Measurements from ENCODE around the gene STPG4.

The STPG4 gene

DNA sequence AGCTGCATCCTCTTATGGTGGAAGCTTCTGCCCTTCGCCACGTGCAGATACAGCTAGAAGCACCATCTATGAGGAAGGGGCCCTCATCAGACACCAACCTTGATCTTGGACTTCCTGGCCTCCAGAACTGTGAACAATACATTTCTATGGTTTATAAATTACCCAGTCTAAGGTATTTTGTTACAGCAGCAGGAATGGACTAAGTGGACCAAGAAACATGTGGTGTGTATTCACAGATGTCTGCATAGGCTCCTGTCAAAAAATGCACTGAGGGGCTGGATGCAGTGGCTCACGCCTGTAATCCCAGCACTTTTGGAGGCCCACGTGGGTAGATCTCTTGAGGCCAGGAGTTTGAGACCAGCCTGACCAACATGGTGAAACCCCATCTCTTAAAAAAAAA is 57.5 kb downstream of the STPG4 start:
- Histone ChIP-seq H3K4me1 (peaks cover 24% of the 10 kb centered on the region), H3K36me3 (no peaks in the 10 kb centered on the region), H3K9me3 (no peaks in the 10 kb centered on the region), H3K4me3 (ENCODE audit: low read depth, low read length) (no peak overlapping the region), H3K27me3 (no peaks in the 10 kb centered on the region)
- no peak for TF ChIP-seq CTCF (IDR thresholded peaks at IDR 0.05; ENCODE audit: low read depth, low read length)
- DNase-seq = no peak

DNA sequence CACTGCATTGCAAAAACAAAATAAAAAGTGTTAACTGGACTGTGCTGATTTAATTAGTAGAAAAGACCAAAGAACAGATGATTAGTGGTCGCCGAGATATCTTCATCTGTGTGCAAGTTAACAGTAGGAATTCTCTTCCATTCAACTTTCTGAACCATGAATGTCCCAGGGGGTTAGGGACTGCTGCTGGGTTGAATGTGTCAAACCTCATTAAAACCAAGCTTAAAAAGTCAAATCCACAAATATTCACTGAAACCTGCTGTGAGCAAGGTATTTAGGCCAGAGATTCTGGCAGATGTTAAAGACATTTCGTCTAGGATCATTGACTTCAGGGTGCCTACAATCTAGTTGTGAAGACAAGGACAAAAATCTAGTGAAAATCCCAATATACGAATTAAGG is 58.7 kb downstream of the STPG4 start:
- peaks cover 27% of the 10 kb centered on the region for H3K4me1 ChIP-seq
- no peaks in the 10 kb centered on the region for H3K9me3 ChIP-seq
- H3K27me3 ChIP-seq = no peaks in the 10 kb centered on the region
- DNase-seq = no peak
- H3K4me3 ChIP-seq (ENCODE audit: low read depth, low read length) = no peak overlapping the region
- H3K36me3 ChIP-seq = no peaks in the 10 kb centered on the region
- no peak for TF ChIP-seq CTCF (IDR thresholded peaks at IDR 0.05; ENCODE audit: low read depth, low read length)

DNA sequence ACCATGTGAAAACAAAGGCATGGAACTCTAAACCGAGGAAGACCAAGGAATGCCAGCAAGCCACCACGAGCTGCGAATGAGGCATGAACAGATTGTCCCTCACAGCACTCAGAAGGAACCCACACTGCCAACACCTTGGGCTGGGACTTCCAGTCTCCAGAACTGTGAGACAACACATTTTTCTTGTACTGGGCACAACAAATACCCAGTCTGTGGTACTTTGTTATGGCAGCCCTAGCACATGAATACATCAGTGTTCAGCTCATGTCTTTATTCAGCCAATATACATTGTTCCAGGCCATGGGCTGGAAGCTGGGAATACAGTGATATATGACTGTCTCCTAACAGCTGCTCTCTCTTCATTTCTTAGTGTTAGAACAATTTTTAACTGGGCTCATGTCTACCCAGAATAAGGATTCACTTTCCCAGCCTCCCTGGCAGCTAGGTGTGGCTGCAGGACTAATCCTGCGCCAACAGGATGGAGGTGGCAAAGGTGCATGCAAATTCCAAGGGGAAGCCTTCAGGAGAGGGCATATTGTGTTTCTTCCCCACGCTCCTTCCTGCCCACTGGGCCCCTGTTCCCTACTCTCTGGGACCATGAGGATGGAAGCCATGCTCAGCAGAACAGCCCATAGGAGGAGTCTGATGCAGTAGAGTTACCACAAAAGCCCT is 59.6 kb downstream of the STPG4 start:
- no peaks in the 10 kb centered on the region for H3K27me3 ChIP-seq
- H3K4me1 ChIP-seq = peaks cover 33% of the 10 kb centered on the region
- H3K4me3 ChIP-seq (ENCODE audit: low read depth, low read length) = no peak overlapping the region
- DNase-seq = no peak
- no peaks in the 10 kb centered on the region for H3K36me3 ChIP-seq
- H3K9me3 ChIP-seq = no peaks in the 10 kb centered on the region
- TF ChIP-seq CTCF (IDR thresholded peaks at IDR 0.05; ENCODE audit: low read depth, low read length) = no peak

- peak; percentile 73 for DNase-seq
- Histone ChIP-seq H3K36me3 (no peaks in the 10 kb centered on the region), H3K27me3 (no peaks in the 10 kb centered on the region), H3K4me3 (ENCODE audit: low read depth, low read length) (no peak overlapping the region), H3K4me1 (peaks cover 42% of the 10 kb centered on the region), H3K9me3 (no peaks in the 10 kb centered on the region)
- no peak for TF ChIP-seq CTCF (IDR thresholded peaks at IDR 0.05; ENCODE audit: low read depth, low read length)
Measured at GRCh38 chr2:47094511-47095142, 60.5 kb downstream of the STPG4 start.

- TF ChIP-seq CTCF (IDR thresholded peaks at IDR 0.05; ENCODE audit: low read depth, low read length) = no peak
- Histone ChIP-seq H3K4me3 (ENCODE audit: low read depth, low read length) (no peak overlapping the region), H3K9me3 (no peaks in the 10 kb centered on the region), H3K36me3 (no peaks in the 10 kb centered on the region), H3K4me1 (peaks cover 48% of the 10 kb centered on the region), H3K27me3 (no peaks in the 10 kb centered on the region)
- no peak for DNase-seq
Measured at GRCh38 chr2:47093626-47094025, 61.5 kb downstream of the STPG4 start.

- H3K27me3 ChIP-seq = no peaks in the 10 kb centered on the region
- H3K9me3 ChIP-seq = no peaks in the 10 kb centered on the region
- no peak overlapping the region for H3K4me3 ChIP-seq (ENCODE audit: low read depth, low read length)
- DNase-seq = no peak
- peaks cover 56% of the 10 kb centered on the region for H3K4me1 ChIP-seq
- TF ChIP-seq CTCF (IDR thresholded peaks at IDR 0.05; ENCODE audit: low read depth, low read length) = no peak
- H3K36me3 ChIP-seq = no peaks in the 10 kb centered on the region
Measured at GRCh38 chr2:47092465-47092864, 62.6 kb downstream of the STPG4 start.

All from BE2C (cell line).